TTC549 (cell line): ENCODE measurements around the gene C2CD2L.
"Not testable (repeated sequence)": the region's sequence is repeated elsewhere in the genome, so short reads cannot be mapped to it uniquely, and the experiment has no call there.

Source experiments
- FAIRE-seq: peaks from 2 replicates; lab custom pipeline; 2012; peaks lifted over from hg19 to GRCh38; lab: Jason Lieb, UNC

The C2CD2L gene

DNA sequence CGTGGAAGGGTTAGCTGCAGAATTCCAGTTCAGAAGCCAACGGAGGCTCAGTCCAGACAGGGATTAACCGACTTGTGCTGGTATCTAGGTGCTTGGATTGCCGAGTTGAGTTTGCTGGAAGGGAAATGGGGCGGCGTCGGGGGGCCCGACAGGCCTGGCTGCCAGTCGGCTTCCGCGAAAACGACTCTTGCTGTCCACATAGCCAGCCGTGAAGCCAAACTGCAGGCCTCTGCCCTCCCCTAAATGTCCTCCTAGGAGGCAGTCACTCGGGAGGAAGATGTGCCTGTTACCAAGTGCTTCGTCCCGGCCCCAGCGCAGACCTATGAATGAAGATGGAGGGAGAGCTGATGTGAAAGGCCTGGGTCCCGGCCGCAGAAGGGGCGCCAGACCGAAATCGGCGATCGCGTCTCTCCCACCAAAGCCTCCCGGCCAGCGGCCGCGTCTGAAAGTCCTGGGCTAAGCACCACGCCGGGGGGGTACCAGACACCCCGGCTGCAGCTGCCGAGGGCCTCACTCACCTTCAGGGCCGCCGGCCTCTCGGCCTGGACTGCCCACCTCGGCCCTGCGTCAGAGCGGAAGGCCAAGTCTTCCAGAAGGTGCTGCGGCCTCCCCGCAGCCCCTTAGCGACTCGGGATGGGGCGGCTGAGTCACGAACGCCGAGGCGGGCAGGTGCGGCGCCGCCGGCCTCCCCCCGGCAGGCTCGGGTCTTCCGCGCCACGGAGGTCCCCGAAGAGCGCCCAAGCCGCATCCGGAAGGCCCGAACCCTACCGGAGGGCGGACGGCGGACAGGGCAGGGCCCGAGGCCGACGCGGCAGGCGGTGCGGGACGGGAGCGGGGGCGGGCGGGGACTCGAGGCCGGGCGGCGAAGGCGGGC lies 13.0 kb upstream of the C2CD2L start:
- FAIRE-seq: no peak

DNA sequence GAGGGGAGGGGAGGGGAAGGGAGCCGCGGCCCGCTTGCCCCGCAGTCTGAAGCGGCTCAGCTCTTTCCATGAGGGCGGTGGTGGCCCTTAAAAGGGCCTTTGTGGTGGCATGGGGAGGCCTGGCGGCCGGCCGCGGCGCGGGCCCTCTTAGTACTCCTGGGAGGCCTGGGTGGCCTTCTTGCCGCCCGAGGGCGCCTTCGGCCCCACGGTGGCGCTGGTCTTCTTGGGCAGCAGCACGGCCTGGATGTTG lies 12.4 kb upstream of the C2CD2L start:
- no peak for FAIRE-seq

DNA sequence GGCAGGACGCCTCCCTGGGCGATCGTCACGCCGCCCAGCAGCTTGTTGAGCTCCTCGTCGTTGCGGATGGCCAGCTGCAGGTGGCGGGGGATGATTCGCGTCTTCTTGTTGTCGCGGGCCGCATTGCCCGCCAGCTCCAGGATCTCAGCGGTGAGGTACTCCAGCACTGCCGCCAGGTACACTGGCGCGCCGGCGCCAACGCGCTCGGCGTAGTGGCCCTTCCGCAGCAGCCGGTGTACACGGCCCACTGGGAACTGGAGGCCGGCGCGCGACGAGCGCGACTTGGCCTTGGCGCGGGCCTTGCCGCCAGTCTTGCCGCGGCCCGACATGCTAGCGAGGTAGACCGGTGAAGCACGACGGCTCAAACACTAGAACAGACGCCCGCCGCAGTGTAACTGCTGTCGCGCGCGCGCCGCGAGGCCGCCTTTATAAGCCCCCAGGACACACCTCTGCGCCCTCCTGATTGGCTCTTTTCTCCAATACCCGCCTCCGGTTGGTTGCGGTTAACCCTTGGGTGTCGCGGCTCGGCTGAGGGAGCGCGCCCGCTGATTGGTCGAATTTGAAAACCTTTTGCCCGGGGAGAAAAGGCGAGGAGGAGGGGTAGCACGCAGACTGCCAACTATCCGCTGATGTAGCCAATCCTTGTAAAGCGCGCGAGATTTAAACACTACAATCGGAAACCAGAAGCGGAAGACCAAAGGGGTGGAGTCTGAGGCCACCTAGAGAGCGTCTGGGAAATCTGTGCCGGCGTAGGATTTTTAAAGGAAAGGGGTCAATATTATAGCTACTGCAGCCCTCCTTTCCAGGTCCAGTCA lies 11.9 kb upstream of the C2CD2L start:
- FAIRE-seq: peak; percentile 97

DNA sequence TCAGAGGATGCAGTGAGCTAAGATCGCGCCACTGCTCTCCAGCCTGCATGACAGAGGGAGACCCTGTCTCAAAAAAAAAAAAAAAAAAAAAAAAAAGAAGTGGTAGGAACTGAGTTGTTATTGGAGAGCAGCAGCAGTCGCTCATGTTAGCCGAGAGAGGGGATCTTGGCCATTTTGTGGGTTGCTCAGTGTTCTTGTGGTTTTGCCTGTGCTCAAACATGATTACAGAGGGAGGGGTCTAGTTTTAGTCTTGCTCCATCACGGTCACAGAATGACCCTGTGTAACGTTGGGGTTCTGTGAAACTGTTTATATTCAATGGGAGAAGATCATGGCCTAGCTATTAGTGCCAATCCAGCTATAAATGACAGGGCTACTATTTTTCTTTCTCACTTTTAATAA lies 7.4 kb upstream of the C2CD2L start:
- FAIRE-seq: no peak

DNA sequence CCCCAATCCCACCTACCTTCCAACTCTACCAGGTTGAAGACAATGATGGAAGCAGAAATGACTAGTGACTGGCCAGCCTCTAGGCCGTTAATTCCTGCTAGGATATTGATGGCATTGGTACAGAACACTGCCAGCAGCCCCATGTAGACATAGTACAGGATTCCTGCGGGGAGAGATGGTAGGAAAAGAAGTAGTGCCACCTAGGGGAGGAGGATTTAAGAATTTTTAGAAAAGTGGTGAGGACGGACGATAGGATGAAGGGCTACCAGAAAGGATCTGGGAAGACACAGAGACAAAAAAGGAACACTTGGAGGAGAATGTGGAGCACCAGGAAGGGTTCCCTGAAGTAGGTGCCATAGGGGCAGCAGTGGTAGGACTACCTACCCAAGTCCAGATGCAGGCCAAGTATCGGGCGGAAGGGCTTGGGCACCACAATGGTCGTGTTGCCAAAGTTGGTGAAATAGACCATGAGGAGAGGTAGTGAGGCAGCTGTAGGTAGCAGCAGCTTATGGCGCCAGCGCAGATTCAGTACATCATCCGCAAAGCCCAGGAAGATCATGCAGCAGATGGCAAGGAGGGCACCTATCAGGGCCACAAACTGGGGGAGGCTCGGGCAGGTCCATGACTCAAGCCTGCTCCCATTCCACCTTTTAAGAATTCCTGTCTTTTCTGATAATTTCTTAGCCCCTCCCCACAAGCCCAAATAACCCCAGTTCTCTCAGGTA lies 6.7 kb upstream of the C2CD2L start:
- peak; percentile 59 for FAIRE-seq

DNA sequence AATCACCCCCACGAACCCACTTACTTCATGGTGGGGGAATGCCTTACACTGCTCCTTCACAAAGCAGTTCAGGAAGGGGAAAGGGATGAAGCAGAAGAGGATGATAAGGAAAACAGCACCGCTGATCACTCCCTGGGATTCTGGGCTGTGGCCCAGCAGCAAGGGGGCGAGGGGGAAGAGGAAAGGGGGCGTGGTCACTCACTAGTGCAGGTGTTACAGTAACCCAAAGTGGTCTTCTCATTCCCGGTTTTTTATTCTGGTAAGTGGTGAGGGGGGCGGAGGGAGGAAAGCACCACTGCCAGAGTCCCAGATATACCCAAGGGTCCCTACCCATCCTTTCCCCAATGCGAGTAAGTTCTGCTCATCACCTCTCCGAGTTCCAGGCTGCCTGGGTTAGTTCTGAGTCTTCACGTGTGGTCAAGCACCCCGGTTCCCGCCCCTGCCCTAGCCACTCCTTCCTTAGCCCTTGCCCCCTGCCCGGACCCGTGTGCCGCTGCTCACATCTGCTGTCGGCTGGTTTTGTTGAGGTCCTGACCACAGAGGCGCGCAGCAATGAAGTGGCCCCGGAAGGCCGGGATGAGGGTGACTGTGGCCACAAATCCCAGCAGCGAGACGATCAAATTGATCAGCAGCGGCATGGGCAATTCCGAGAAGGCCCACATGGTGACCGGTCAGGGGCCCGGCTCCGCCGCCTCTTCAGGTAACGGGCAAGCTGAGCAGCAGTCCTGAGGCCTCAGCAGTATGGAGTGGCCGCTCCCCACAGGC lies 6.0 kb upstream of the C2CD2L start:
- FAIRE-seq: no peak

DNA sequence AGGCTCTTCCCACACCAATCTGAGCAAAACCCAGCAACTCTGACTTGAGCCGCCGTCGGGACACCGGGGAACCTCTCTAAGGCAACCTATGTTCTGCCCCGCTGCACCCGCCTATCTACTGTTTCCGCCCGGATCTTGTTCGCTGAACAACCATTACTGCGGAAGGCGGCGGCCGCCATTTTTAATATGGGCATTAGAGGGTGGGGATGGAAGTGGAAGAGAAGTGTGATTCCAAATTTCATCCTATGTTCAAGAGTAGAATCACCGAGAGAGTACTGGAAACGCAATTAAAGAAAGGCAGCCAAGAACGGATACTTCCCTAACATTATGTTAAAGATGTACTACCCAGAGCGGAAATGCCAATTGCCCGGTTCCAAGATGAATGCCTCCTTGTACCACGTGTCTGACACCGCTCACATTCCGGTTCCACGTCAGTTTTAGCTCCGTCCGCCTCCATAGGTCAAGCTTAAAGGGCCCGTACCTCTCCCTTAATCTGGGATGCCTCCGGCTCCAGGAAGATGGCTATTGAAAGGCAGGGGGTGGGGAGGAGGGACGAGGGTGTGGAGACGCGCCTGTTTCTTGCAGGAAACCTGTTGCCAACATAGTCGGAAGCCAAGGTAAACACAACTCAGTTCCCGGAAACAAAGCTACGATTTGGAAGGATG lies 5.3 kb upstream of the C2CD2L start, which contains the start of gene DPAGT1:
TSS of gene DPAGT1 (minus strand) at position 95 of the 665 bp plus-strand sequence. CDS start 198 bp downstream, outside the sequence.
- FAIRE-seq: peak; percentile 74

DNA sequence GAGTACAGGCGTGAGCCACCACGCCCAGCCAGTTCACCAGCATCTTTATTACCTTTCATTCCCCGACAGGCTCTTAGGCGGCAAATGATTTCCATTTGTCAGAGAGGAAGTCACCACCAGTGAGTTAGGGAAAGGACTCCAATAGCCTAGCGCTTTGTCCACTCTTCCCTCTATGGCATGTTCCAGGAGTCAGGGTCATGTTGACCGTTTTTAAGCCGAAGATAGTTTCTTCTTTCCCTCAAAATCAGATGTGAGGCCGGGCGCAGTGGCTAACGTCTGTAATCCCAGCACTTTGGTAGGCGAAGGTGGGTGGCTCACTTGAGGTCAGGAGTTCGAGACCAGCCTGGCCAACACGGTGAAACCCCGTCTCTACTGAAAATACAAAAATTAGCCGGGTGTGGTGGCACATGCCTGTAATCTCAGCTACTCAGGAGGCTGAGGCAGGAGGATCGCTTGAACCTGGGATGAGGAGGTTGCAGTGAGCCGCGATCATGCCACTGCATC lies 3.9 kb upstream of the C2CD2L start:
- not testable (repeated sequence) for FAIRE-seq

DNA sequence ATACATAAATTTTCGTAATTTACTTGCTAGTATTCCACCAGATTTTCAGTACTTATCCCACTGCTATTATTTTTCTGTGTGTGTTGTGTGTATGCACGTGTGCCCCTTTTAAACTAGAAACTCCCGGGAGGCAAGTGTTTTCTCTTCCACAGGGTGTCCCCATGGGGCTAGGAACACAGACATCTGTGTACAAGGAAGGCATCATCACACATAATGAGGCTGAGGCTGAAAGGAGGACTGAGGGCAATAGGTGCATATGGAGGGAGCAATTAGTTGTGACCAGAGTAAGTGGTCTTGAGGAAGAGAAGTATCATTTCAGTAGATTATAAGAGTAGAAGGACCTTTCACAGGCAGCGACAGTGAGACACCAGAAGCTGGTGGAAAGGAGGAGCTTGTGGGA lies 3.4 kb upstream of the C2CD2L start:
- no peak for FAIRE-seq

DNA sequence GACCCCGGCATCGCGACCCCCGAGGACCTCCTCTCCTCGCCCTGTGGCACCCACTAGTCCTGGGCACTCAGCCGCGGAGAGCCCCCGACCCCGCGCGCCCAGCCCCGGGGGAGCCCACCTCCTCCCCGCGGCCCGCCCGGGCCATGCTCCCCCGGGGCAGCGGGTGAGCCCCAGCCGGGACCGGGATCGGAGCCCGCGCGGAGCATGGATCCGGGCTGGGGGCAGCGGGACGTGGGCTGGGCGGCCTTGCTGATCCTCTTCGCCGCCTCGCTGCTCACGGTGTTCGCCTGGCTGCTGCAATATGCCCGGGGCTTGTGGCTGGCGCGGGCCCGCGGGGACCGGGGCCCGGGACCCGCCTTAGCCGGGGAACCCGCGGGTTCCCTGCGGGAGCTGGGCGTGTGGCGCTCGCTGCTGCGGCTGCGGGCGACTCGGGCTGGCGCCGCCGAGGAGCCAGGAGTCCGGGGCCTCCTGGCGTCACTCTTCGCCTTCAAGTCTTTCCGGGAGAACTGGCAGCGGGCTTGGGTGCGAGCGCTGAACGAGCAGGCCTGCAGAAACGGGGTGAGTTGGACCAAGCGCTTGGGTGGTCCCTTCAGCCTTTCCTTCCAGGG lies 498 bp downstream of the C2CD2L start:
- FAIRE-seq: no peak

DNA sequence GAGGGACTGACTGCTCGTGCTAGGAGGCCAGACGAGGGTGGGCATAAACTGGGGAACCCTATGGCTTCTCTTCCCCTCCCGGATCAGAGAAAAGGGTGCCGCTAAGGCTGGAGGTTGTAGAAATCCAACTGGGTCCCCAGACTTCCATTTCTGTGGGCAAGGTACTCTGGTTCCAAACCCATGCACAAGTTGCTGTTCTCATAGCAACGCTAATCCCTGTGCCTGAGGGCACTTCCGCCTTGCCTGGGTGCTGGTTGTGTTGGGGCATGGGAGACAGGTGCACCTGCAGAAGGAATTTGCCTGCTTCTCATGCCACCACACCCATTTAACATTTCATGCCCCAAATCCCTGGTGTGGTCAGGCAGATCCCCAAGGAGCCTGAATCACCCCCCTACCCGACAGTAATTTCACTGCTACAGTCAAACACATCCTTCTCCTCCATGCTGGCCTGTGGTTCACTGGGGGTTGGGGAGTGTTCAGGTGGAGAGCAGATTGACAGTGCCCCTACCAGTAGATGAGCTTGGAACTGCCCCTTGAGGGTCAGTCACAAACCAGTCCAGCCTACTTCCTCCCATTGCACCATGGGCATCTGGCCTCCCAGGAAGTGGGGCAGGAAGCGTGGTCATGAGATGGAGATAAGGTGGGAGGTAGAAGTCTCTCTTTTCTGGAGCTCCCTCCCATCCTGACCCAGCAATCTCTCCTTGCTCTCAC lies 1.2 kb downstream of the C2CD2L start:
- no peak for FAIRE-seq

DNA sequence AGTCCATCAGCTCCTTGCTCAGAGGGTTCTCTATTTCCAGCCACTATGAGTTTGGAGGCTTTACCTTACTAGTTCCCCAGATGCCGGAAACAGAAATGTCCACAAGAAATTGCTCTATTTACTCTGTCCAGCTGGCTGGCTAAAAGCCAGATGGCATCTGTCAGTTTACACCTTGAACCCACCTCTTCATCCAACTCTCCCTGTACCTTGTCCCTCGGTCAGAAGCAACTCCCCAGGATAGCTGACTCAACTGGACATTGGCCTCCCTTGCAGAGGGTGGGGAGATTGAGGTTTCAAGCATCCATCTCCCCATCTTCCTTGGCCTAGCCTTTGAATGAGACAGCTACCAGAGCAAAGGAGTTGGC lies 1.7 kb downstream of the C2CD2L start:
- FAIRE-seq: no peak

DNA sequence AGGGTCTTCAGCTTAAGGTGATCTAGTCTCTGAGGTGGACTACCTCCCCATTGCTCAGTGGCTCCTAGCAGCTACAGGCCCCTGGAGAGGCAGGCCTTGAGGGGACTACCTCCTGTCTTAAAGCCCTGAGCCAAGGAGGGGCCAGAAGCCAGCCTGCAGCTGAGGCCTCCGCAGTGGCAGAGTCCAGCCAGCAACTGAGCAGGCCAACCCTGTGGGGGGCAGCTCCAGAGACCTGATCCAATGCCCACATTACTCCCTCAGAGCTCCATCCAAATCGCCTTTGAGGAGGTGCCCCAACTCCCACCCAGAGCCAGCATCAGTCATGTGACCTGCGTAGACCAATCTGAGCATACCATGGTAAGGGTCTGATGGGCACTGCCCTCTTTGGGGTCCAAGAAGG lies 2.7 kb downstream of the C2CD2L start:
- no peak for FAIRE-seq

DNA sequence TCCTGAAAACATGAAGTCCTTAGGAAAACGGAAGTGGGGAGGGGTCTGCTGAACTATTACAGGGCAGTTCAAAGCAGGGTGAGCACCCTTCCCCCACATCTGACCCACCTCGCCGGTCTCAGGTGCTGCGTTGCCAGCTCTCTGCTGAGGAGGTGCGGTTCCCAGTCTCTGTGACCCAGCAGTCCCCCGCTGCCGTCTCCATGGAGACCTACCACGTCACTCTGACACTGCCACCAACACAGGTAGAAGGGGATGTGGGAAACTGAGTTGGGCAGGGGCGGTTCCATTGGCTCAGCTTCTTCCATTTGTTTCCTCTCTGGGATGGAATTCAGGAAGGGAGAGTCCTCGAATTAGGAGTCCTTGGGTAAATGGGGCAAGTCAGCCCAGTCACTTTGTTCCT lies 3.3 kb downstream of the C2CD2L start:
- no peak for FAIRE-seq

DNA sequence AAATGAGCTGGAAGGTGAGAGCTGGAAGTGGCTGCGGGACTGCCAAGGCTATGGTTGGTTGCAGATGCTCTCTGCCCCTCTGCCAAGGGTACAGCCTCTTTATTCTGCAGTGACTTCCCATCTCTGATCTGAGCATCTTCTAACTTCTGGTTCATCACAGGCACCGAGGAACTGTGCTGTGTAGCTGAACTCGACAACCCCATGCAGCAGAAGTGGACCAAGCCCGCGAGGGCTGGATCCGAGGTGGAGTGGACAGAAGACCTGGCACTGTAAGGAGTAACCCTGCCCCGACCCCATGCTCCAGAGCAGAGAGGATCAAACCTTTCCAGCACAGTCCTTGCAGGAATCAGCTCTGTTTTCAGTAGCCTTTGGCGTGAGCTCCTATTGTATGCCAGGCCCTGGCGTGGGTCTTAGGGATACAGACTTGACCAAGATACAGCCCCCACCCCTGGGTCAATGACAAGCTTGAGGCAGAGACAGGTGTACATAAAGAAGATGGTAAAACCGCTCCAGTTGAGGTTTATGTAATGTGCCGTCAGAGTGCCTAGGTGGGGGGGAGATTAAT lies 4.3 kb downstream of the C2CD2L start:
- FAIRE-seq: no peak

DNA sequence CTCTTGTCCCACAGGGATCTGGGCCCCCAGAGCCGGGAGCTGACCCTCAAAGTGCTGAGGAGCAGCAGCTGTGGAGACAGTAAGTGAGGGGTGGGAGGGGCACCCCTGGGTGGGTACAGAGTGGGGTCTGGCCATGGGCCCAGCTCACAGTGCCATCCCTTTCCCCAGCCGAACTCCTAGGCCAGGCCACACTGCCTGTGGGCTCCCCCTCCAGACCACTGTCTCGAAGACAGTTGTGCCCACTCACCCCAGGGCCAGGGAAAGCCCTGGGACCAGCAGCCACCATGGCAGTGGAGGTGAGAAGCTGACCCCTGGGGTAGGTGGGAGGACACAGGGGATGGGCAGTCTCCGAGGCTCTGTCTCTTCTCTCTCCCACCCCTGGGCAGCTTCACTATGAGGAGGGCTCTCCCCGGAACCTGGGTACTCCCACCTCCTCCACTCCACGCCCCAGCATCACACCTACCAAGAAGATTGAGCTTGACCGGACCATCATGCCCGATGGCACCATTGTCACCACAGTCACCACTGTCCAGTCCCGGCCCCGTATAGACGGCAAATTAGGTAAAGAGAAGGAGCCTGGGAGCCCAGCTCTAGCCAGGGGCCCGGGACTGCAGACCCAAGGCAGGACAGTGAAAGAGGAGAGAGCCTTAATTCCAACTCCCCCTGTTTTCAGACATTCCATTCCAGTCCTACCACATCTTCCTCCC lies 5.3 kb downstream of the C2CD2L start:
- no peak for FAIRE-seq

DNA sequence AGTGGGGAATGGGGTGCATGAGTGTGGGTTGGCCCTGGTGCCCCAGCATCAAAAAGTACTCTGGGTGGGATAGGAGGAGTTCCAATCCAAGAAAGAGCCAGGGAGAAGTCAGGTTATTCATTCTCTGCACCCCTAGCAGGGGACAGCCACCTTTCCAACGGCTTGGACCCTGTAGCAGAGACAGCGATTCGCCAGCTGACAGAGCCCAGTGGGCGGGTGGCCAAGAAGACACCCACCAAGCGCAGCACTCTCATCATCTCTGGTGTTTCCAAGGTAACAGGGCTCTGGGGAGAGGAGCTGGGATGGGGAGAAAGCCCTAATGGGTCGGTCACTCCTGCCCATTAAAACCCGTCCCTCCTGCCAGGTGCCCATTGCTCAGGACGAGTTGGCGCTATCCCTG lies 6.6 kb downstream of the C2CD2L start:
- no peak for FAIRE-seq

DNA sequence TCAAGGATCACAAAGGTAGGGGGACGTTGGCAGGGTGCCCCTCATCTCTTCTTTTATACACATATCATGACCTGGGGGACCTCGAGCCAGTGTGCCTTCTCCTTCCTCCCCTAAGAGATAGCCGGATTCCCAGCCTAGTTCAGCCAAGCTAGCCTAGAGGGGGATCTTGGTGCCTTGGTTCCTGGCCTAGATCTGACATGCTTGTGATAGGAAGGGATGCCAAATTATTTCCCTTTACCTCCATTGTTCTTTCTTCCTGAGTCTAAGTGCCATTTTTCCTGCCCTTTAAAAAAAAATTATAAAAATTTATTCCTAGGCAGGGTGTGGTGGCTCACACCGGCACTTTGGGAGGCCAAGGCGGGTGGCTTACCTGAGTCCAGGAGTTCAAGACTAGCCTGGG lies 7.2 kb downstream of the C2CD2L start:
- no peak for FAIRE-seq

DNA sequence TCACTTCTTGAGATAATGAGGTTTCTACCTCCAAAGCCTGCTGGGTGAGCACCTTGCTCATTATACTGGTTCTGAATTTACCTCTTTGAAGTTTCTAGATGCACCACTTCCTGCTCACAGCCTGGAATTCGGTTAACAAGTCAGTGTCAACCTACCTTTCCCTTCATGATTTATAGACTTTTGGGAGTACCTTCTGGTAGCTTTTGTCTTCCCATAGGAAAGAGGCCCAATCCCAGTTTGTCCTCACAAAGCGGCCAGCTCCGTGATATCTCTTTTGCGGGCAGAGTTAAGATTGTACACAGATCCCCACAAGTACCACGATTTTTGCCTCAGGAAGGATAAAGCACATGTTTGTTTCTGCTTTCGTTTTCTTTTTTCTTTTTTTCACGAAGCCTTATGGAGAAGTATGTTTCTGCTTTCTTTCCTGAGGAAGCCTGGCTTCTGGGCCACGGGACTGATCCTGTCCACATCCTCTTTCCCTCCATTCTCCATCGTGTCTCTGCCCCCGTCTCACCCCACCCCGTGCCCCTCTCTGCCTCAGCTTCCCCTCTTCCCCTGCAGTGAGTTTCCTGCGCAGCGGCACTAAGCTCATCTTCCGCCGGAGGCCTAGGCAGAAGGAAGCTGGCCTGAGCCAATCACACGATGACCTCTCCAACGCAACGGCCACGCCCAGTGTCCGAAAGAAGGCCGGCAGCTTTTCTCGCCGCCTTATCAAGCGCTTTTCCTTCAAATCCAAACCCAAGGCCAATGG lies 8.5 kb downstream of the C2CD2L start:
- no peak for FAIRE-seq
